Erythroblast (primary cell): Measurements from ENCODE around the gene TTC22.

Experiments used
- DNase-seq, 2 experiments: peaks; one replicate each; lab custom pipeline; 2025; lab: John Stamatoyannopoulos, UW
- GATA1 ChIP-seq: IDR thresholded peaks from 2 replicates; pipeline ENCODE4 v1.6.1; 2011; ENCODE audit warnings: low read depth, mild to moderate bottlenecking, control low read depth, low read length, moderate library complexity
- POLR2A ChIP-seq: IDR thresholded peaks from 2 replicates; pipeline ENCODE4 v1.6.1; 2011; ENCODE audit warnings: mild to moderate bottlenecking, low read length

Gene TTC22

GRCh38 chr1:54839824-54840223, 38.7 kb upstream of the TTC22 start:
- DNase-seq, result no peak
- TF ChIP-seq POLR2A (no peak), GATA1 (no peak)

GRCh38 chr1:54838565-54839180, 37.5 kb upstream of the TTC22 start:
- TF ChIP-seq POLR2A, result no peak
- no peak for TF ChIP-seq GATA1

DNA sequence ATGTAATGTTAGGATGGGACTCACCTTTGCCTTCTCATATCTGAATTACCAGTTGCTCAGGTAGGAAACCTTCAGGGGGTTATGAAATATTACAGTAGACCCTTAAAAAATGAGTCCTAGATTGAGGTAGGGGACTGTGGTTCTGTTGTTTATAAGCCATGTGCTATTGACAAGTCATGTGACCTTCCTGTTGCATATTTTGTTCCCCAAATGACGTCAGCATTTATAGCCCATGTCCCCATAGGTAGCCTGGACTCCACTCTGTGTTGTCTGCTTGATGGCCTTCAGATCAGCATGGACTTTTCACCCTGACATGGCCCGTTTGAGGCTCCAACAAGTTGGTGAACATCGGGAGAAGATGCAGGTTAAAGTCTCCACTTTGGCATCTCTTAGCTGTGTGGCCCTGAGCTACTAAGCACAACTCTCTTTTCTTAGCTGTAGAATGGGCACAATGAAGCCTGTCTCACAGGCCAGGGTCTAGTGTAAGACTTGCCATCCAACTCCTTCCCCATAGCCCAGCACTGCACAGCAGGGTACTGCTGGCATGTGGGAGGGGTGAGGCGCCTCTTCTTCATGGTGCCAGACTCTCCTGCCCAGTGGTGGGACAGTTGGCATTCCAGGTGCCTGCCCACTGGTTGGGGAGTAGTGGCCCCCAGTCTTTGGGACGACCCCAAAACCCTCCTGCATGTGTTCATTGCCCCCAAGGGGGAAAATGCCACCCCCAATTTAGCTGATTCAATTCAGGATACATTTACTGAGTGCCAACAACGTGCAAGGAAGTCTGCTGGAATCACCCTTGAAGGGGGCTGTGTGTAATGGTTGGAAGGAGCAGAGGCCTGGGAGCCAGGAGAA, 36.1 kb upstream of the TTC22 start:
- no peak for DNase-seq
- TF ChIP-seq GATA1, result no peak
- no peak for TF ChIP-seq POLR2A

More at GRCh38 chr1:54838565-54839180, 37.5 kb upstream of the TTC22 start:
- no peak for DNase-seq

DNA sequence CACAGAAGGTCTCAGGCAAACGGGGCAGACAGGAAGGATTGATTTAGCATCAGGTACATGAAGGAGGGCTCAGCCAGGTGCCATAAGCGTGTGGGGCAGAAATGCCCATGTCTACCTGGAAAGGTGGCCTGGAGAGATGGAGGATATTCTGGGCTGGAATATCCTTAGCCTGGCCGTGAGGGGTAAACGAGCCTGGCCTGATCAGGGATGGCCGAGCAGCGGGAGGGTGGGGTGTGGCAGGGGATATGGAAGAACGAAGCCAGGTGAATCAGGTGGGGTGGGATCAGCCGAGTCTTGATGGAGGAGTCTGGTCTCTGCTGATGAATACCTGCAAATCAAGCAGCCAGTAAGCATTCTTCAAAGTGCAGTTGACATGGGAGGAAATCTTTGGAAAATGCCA, 35.5 kb upstream of the TTC22 start:
- DNase-seq, result no peak

DNA sequence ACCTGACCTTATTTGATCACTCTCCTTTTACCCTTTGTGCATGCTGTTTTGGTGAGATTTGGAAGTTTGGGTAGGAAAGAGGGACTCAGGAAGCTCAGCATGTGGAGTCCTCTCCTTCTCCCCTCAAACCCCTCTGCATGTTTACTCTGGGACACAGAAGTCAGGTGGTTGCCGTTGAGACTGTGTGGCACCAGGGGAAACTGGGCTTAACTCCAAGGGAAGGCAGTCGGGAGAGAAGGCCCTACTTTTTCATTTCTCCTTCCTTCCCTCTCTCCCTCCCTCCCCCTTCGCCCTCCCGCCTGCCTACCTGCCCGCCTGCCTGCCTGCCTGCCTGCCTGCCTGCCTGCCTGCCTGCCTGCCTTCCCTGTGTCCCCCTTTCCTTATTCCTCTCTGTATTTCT, 34.8 kb upstream of the TTC22 start:
- no peak for TF ChIP-seq GATA1
- no peak for TF ChIP-seq POLR2A
- no peak for DNase-seq

More for the DNA sequence above, 35.5 kb upstream of the TTC22 start:
- TF ChIP-seq GATA1, result no peak
- no peak for TF ChIP-seq POLR2A

- no peak for DNase-seq
- TF ChIP-seq POLR2A (no peak), GATA1 (no peak)
Measured at GRCh38 chr1:54835131-54835898, 34.2 kb upstream of the TTC22 start.

GRCh38 chr1:54834007-54834541, 33.0 kb upstream of the TTC22 start:
- DNase-seq, result no peak
- TF ChIP-seq GATA1 (no peak), POLR2A (no peak)

GRCh38 chr1:54833121-54833520, 32.0 kb upstream of the TTC22 start:
- no peak for DNase-seq
- TF ChIP-seq POLR2A (no peak), GATA1 (no peak)

DNA sequence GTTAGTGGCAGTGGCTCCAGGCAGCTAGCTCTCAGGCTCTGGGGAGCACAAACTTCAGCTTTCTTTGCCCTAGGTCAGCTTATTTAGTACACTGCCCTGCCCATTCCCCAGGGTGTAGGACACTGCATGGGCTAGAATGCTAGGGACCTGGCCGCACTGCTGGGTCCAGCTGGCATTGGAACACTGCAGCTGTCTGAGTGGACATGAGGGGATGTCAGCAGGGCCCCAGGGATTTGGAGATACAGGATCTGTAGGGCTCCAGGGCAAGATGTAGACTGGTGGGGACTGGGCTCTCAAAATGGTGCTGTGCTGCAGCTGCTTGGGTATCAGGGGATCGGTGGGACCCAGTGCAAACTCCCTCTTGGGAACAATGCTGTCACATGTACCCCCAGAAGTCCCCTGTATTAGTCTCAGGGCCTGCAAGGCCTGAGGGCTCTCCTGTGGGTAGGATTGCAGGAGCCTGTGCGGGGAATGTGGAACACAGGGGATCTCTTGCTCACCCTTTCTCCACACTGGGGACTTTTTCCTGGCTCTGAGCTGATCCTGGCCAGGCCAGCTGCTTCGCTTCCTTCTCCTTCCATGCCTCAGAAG, 25.2 kb upstream of the TTC22 start:
- DNase-seq, result no peak
- TF ChIP-seq GATA1, result no peak
- no peak for TF ChIP-seq POLR2A

DNA sequence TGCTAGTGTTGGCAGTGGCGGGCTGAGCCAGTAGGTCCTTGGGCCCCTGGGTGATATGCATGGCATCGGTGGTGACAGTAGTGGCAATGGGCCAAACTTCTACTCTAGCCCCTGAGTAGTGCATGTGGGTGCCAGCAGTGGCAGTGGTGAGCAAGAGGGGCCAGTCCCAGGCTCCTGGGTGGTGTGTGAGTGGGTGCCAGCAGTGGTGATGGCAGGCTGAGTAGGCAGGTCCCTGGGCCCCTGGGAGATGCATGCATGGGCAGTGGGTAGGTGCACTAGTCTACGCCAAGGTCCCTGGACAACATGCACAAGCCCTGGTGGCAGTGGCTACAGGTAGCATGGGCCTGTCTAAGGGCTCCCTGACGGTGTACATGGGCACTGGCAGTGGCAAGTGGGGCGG, 24.6 kb upstream of the TTC22 start:
- TF ChIP-seq POLR2A, result no peak
- no peak for TF ChIP-seq GATA1
- DNase-seq, result no peak

GRCh38 chr1:54823670-54824069, 22.5 kb upstream of the TTC22 start:
- DNase-seq, result no peak
- TF ChIP-seq POLR2A, result no peak
- no peak for TF ChIP-seq GATA1

- TF ChIP-seq GATA1 (no peak), POLR2A (no peak)
- no peak for DNase-seq
Measured at GRCh38 chr1:54819733-54820132, 18.6 kb upstream of the TTC22 start.

DNA sequence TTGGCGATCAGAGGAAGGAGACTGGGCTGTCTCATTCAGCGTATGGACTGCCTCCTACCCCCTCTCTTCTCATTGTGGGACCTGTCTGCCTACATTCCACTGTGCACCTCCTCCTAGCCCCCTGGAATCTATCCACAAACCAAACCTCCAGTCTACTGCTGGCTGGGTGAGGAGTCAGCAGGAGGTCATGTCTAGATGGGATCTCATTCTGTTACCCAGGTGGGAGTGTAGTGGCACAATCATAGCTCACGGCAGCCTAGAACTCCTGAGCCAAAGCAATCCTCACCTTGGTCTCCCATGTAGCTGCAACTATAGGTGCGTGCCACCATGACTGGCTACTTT, 18.0 kb upstream of the TTC22 start:
- no peak for DNase-seq
- no peak for TF ChIP-seq GATA1
- no peak for TF ChIP-seq POLR2A
